ENCODE results near the gene HMCN1.

Gene HMCN1

GRCh38 chr1:185761841-185762240 is 27.6 kb downstream of the HMCN1 start:
- H3K27ac ChIP-seq (ENCODE audit: low read depth, low read length, poor library complexity, severe bottlenecking), result no peak overlapping the region
- H3K27me3 ChIP-seq (ENCODE audit: insufficient read depth, low read length), result no peaks in the 10 kb centered on the region
- no peak overlapping the region for H2AFZ ChIP-seq (ENCODE audit: low read length)
- H3K4me1 ChIP-seq (ENCODE audit: insufficient read depth, low read length, severe bottlenecking), result no peaks in the 10 kb centered on the region
- H3K9me2 ChIP-seq (ENCODE audit: low read depth, low read length), result no peaks in the 10 kb centered on the region
- TF ChIP-seq EZH2 (IDR thresholded peaks at IDR 0.05; ENCODE audit: borderline replicate concordance, low read length) (no peak), CTCF (IDR thresholded peaks at IDR 0.05; ENCODE audit: low read length) (no peak)
- no peaks in the 10 kb centered on the region for H3K79me2 ChIP-seq (ENCODE audit: insufficient read depth, low read length)
- H3K9ac ChIP-seq (ENCODE audit: low read length), result no peak overlapping the region
- no peak overlapping the region for H3K4me3 ChIP-seq (ENCODE audit: low read depth, low read length, poor library complexity, severe bottlenecking)
- no peaks in the 10 kb centered on the region for H3F3A ChIP-seq (ENCODE audit: insufficient read depth, low read length)
- H4K20me1 ChIP-seq (ENCODE audit: insufficient read depth, low read length), result no peaks in the 10 kb centered on the region
- H3K9me3 ChIP-seq (ENCODE audit: low read length), result no peaks in the 10 kb centered on the region
- no peak overlapping the region for H3K4me2 ChIP-seq (ENCODE audit: low read length)
- no peaks in the 10 kb centered on the region for H3K36me3 ChIP-seq (ENCODE audit: insufficient read depth, low read length)

GRCh38 chr1:185767508-185768120 is 33.4 kb downstream of the HMCN1 start:
- H3K9ac ChIP-seq (ENCODE audit: low read length), result no peak overlapping the region
- no peaks in the 10 kb centered on the region for H4K20me1 ChIP-seq (ENCODE audit: insufficient read depth, low read length)
- H3K27me3 ChIP-seq (ENCODE audit: insufficient read depth, low read length), result no peaks in the 10 kb centered on the region
- no peak overlapping the region for H3K27ac ChIP-seq (ENCODE audit: low read depth, low read length, poor library complexity, severe bottlenecking)
- H3K4me3 ChIP-seq (ENCODE audit: low read depth, low read length, poor library complexity, severe bottlenecking), result no peak overlapping the region
- TF ChIP-seq CTCF (IDR thresholded peaks at IDR 0.05; ENCODE audit: low read length), result no peak
- TF ChIP-seq EZH2 (IDR thresholded peaks at IDR 0.05; ENCODE audit: borderline replicate concordance, low read length), result no peak
- H3K9me2 ChIP-seq (ENCODE audit: low read depth, low read length), result no peaks in the 10 kb centered on the region
- H2AFZ ChIP-seq (ENCODE audit: low read length), result no peak overlapping the region
- no peaks in the 10 kb centered on the region for H3K4me1 ChIP-seq (ENCODE audit: insufficient read depth, low read length, severe bottlenecking)
- H3K79me2 ChIP-seq (ENCODE audit: insufficient read depth, low read length), result no peaks in the 10 kb centered on the region
- H3F3A ChIP-seq (ENCODE audit: insufficient read depth, low read length), result no peaks in the 10 kb centered on the region
- no peaks in the 10 kb centered on the region for H3K36me3 ChIP-seq (ENCODE audit: insufficient read depth, low read length)
- H3K4me2 ChIP-seq (ENCODE audit: low read length), result no peak overlapping the region
- H3K9me3 ChIP-seq (ENCODE audit: low read length), result no peaks in the 10 kb centered on the region

GRCh38 chr1:185768371-185768770 is 34.2 kb downstream of the HMCN1 start:
- H4K20me1 ChIP-seq (ENCODE audit: insufficient read depth, low read length), result no peaks in the 10 kb centered on the region
- no peaks in the 10 kb centered on the region for H3K9me2 ChIP-seq (ENCODE audit: low read depth, low read length)
- H3K9ac ChIP-seq (ENCODE audit: low read length), result no peak overlapping the region
- no peaks in the 10 kb centered on the region for H3K36me3 ChIP-seq (ENCODE audit: insufficient read depth, low read length)
- no peak overlapping the region for H2AFZ ChIP-seq (ENCODE audit: low read length)
- H3K9me3 ChIP-seq (ENCODE audit: low read length), result no peaks in the 10 kb centered on the region
- no peak overlapping the region for H3K4me3 ChIP-seq (ENCODE audit: low read depth, low read length, poor library complexity, severe bottlenecking)
- H3K4me2 ChIP-seq (ENCODE audit: low read length), result no peak overlapping the region
- H3F3A ChIP-seq (ENCODE audit: insufficient read depth, low read length), result no peaks in the 10 kb centered on the region
- TF ChIP-seq CTCF (IDR thresholded peaks at IDR 0.05; ENCODE audit: low read length), result no peak
- no peak for TF ChIP-seq EZH2 (IDR thresholded peaks at IDR 0.05; ENCODE audit: borderline replicate concordance, low read length)
- H3K27ac ChIP-seq (ENCODE audit: low read depth, low read length, poor library complexity, severe bottlenecking), result no peak overlapping the region
- no peaks in the 10 kb centered on the region for H3K79me2 ChIP-seq (ENCODE audit: insufficient read depth, low read length)
- H3K4me1 ChIP-seq (ENCODE audit: insufficient read depth, low read length, severe bottlenecking), result no peaks in the 10 kb centered on the region
- no peaks in the 10 kb centered on the region for H3K27me3 ChIP-seq (ENCODE audit: insufficient read depth, low read length)
